Measurements from ENCODE around the gene GPR183.
A peak's percentile ranks its signal among the peaks of the same experiment; 100 is the strongest.

The GPR183 gene

GRCh38 chr13:99311748-99312492 is 4.7 kb upstream of the GPR183 start:
- TF ChIP-seq, protein P1, sequence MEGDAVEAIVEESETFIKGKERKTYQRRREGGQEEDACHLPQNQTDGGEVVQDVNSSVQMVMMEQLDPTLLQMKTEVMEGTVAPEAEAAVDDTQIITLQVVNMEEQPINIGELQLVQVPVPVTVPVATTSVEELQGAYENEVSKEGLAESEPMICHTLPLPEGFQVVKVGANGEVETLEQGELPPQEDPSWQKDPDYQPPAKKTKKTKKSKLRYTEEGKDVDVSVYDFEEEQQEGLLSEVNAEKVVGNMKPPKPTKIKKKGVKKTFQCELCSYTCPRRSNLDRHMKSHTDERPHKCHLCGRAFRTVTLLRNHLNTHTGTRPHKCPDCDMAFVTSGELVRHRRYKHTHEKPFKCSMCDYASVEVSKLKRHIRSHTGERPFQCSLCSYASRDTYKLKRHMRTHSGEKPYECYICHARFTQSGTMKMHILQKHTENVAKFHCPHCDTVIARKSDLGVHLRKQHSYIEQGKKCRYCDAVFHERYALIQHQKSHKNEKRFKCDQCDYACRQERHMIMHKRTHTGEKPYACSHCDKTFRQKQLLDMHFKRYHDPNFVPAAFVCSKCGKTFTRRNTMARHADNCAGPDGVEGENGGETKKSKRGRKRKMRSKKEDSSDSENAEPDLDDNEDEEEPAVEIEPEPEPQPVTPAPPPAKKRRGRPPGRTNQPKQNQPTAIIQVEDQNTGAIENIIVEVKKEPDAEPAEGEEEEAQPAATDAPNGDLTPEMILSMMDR (IDR thresholded peaks at IDR 0.05) = no peak
- Histone ChIP-seq H3K36me3 (no peaks in the 10 kb centered on the region), H3K4me3 (no peak overlapping the region), H3K4me1 (peaks cover 0 to 43% (median 12%) of the 10 kb centered on the region in 4 donors), H3K9me3 (no peaks in the 10 kb centered on the region), H3K27ac (no peak overlapping the region), H3K27me3 (no peaks in the 10 kb centered on the region)
- intact Hi-C loops (cut with DNase I; ENCODE audit: low total_unique reads) = no loop called here
- DNase-seq = no peak

DNA sequence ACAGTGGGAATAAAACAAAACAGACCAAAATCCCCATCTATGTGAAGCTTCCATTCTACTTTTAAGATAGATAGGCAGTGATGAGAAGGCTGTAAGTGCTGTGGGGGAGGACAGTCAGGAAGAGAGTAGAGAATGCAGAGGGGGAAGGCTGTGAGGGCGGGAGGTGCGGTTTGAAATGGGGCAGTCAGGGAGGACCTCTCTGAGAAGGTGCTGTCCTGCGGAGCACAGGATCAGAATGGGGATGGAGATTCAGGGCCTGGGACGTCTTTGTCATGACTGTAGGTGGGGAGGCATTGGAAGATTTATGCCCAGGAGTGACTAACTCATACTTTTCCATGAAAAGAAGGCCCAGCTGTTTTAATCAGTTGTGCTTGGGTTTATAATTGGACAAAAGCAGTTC is 3.9 kb upstream of the GPR183 start:
- peak overlapping the region in 1 of 2 donors; percentile 31 for H3K27ac ChIP-seq
- H3K27me3 ChIP-seq = no peaks in the 10 kb centered on the region
- H3K4me3 ChIP-seq = no peak overlapping the region
- intact Hi-C loops (cut with DNase I; ENCODE audit: low total_unique reads) = no loop called here
- no peaks in the 10 kb centered on the region for H3K9me3 ChIP-seq
- H3K4me1 ChIP-seq = peaks cover 0 to 51% (median 14%) of the 10 kb centered on the region in 4 donors
- H3K36me3 ChIP-seq = no peaks in the 10 kb centered on the region
- TF ChIP-seq, protein P1 (IDR thresholded peaks at IDR 0.05) = no peak
- DNase-seq = no peak

- DNase-seq = no peak
- H3K9me3 ChIP-seq = no peaks in the 10 kb centered on the region
- peaks cover 0 to 53% (median 14%) of the 10 kb centered on the region in 4 donors for H3K4me1 ChIP-seq
- no peaks in the 10 kb centered on the region for H3K27me3 ChIP-seq
- intact Hi-C loops (cut with DNase I; ENCODE audit: low total_unique reads) = no loop called here
- H3K36me3 ChIP-seq = no peaks in the 10 kb centered on the region
- TF ChIP-seq, protein P1 (IDR thresholded peaks at IDR 0.05) = no peak
- no peak overlapping the region for H3K4me3 ChIP-seq
- H3K27ac ChIP-seq = peak overlapping the region; percentile 31 to 76
Observed at GRCh38 chr13:99310382-99311031, 3.3 kb upstream of the GPR183 start.

DNA sequence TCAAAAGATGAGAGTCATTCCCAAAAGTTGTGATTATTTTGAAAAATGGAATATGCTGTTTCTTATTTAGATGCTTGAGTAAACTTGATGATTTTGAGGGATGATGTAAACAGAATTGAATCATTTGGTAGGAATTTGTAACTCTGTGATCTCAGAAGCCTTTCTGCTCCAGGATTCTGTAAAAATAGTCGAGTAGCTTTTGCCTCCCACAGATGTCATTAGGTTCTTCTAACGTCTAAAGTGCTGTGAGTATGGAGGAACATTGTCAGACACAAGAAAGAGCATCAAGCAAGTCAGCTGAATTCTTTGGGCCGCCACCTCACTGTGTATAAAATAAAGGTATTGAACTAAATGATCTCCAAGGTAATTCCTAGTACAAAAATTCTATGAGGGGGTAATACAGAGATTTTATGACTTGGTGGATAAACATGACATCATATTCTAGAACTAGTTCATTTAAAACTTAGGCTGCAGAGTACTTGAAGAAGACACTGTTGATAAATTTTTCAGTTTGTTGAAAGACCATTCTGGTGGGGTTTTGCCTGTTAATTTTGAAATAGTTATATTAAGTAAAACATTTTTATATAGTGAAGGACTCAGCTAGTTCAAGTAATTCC is 1.4 kb upstream of the GPR183 start:
- H3K4me1 ChIP-seq = peaks cover 0 to 53% (median 14%) of the 10 kb centered on the region in 4 donors
- H3K9me3 ChIP-seq = no peaks in the 10 kb centered on the region
- no peaks in the 10 kb centered on the region for H3K27me3 ChIP-seq
- intact Hi-C loops (cut with DNase I; ENCODE audit: low total_unique reads) = loop anchor here (10.0 kb wide), 1 partner anchor 196 kb away; the partner anchor contains the start of gene TM9SF2
- DNase-seq = no peak
- no peak overlapping the region for H3K4me3 ChIP-seq
- H3K27ac ChIP-seq = peak overlapping the region; percentile 76 to 78
- TF ChIP-seq, protein P1 (IDR thresholded peaks at IDR 0.05) = no peak
- H3K36me3 ChIP-seq = no peaks in the 10 kb centered on the region

GRCh38 chr13:99307648-99308339 is 595 bp upstream of the GPR183 start:
- H3K4me3 ChIP-seq = peak overlapping the region; percentile 19 to 29
- intact Hi-C loops (cut with DNase I; ENCODE audit: low total_unique reads) = loop anchor here (10.0 kb wide), 1 partner anchor 197 kb away; the partner anchor contains the start of gene TM9SF2
- no peaks in the 10 kb centered on the region for H3K27me3 ChIP-seq
- no peaks in the 10 kb centered on the region for H3K9me3 ChIP-seq
- H3K27ac ChIP-seq = peak overlapping the region; percentile 76 to 78
- TF ChIP-seq, protein P1 (IDR thresholded peaks at IDR 0.05) = no peak
- DNase-seq = peak; percentile 40 to 76
- H3K4me1 ChIP-seq = peaks cover 0 to 53% (median 14%) of the 10 kb centered on the region in 4 donors
- H3K36me3 ChIP-seq = no peaks in the 10 kb centered on the region
